ENCODE results near the gene CR1L.

- no peak for TF ChIP-seq CTCF (conservative IDR thresholded peaks at IDR 0.05; ENCODE audit: low read depth, low read length)
- no peak for TF ChIP-seq EZH2 (IDR thresholded peaks at IDR 0.05; ENCODE audit: low read length, unreplicated experiment)
Observed at GRCh38 chr1:207666342-207666741, 21.4 kb downstream of the CR1L start.

All from PC-3 (cell line).